IMR-90 (cell line): ENCODE measurements around the gene DNAJB2. TPM values are rescaled to one million over a fixed set of nuclear protein-coding genes. Genes with fewer than 3 reads are reported as not detected.
A peak's percentile ranks its signal among the peaks of the same experiment; 100 is the strongest.

Experiments
- BHLHE40 ChIP-seq: fragments of 150-350 bp; IDR thresholded peaks from 2 replicates; pipeline ENCODE4 v1.6.1; 2016; ENCODE audit warnings: mild to moderate bottlenecking, low read depth, low read length
- CHD1 ChIP-seq: IDR thresholded peaks from 2 replicates; pipeline ENCODE4 v1.6.1; 2012; ENCODE audit warnings: low read depth, low read length, improper control_type of control experiment
- MXI1 ChIP-seq: IDR thresholded peaks from 2 replicates; pipeline ENCODE4 v1.6.1; 2012; ENCODE audit warnings: low read depth, mild to moderate bottlenecking, low read length, moderate library complexity, borderline replicate concordance
- RAD21 ChIP-seq: IDR thresholded peaks from 2 replicates; pipeline ENCODE4 v1.6.1; 2012; ENCODE audit warnings: low read length, improper control_type of control experiment
- RCOR1 ChIP-seq: IDR thresholded peaks from 2 replicates; pipeline ENCODE4 v1.6.1; 2012; ENCODE audit warnings: mild to moderate bottlenecking, low read length, improper control_type of control experiment; ENCODE audit not compliant: insufficient replicate concordance
- SMC3 ChIP-seq: fragments of 150-350 bp; IDR thresholded peaks from 2 replicates; pipeline ENCODE4 v1.6.1; 2016; ENCODE audit warnings: low read depth, mild to moderate bottlenecking, antibody characterized with exemption, low read length, moderate library complexity
- polyA plus RNA-seq, 3 experiments: library from polyadenylated mRNA; depleted of rRNA; stranded (reverse); fragments of >200 nt; gene quantifications; 2 replicates each; pipeline ENCODE4 v1.2.3, GENCODE V29; 2012; ENCODE audit warnings: low replicate concordance in 1 of 3
- total RNA-seq: library from RNA; depleted of rRNA; stranded (reverse); fragments of >200 nt; gene quantifications from 2 replicates; pipeline ENCODE4 v1.2.3, GENCODE V29; 2012

The DNAJB2 gene
- total and polyA plus RNA-seq, 2 of the 4 experiments (the other 2 are of a cell fraction) = 30.6 to 45.8 TPM

DNA sequence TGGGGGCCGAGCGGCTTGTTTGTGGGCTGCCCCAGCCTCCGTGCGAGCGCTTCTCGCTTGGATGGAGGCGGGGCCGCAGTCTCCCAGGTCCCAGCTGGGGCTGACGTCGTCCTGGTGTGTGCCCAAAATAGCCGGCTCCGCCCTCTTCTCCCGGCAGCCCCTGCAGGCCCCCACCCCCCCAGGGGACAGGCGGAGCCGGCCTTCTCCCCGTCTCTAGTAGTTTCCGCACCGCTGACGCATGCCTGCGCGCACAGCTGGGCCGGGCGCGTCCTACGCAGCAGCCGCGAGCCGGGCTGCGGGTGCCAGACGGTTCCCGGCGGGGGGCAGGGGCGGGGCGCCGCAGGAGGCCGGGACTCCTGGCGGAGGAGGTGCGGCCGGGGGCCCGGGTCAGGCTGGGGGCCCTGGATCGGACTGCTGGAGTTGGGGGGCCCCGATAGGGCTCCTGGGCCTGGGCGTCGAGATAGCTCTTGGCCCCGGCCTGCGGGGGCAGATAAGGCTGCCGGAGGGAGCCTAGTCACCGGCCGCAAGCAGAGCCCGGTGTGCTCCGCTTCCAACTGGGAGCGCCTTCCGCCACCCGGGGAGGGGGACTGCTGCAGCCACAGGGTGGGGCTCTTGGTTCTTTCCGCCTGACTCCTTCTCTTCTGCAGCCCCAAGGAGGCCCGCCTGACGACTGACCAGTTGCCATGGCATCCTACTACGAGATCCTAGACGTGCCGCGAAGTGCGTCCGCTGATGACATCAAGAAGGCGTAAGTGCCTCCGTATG is at the start of gene DNAJB2 (continued):
- no peak; the same call in 1 of the 2 replicates for TF ChIP-seq CHD1
- TF ChIP-seq RAD21 = peak; percentile 37
- peak; percentile 22; the same call in 1 of the 2 replicates for TF ChIP-seq SMC3
- peak; percentile 72 for TF ChIP-seq BHLHE40
- TF ChIP-seq MXI1 = peak; percentile 57; the same call in 1 of the 2 replicates
- no peak for TF ChIP-seq RCOR1
